ENCODE data around the gene KSR1.

The KSR1 gene

DNA sequence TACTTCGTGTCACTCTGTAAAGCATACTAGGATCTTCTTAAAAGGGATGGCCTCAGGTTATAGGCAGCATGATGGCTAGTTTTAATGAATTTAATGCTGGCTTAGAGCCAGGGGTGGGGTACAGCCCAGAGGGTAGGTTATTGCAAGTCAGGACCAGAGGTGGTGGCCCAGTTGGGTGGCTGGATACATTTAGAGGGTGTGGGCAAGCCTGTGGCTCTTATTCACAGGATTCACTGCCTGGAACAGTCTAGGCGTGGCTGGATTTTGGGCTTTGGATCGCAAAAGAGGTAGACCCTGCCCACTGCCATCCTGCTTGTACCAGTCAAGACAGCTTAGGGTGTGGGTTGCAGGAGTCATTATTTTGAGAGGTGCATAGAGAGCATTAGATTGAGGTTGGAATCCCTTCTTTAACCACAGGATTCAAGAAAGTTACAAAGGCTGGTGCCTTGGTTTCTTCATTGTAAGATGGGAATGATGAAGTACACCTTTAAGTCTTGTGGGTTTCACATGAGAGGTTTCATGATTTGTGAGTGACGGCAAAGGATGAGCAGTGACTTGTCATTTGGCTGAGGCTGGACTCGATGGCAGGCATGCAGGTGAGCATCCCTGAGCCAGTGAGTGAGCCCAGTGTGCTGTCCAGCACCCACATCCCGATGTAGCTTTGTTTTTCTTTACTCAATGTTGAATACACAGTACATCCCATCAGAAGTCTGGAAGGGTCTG lies 85.2 kb downstream of the KSR1 start:
- H3K27me3 ChIP-seq (ENCODE audit: insufficient read depth, low read length): no peaks in the 10 kb centered on the region
- no peak overlapping the region for H2AFZ ChIP-seq (ENCODE audit: low read depth, low read length)
- H3K4me3 ChIP-seq (ENCODE audit: low read length): no peak overlapping the region
- H3K9me3 ChIP-seq (ENCODE audit: low read length): no peaks in the 10 kb centered on the region
- no peaks in the 10 kb centered on the region for H3K36me3 ChIP-seq (ENCODE audit: insufficient read depth, low read length)
- peaks cover 6% of the 10 kb centered on the region for H3K4me1 ChIP-seq (ENCODE audit: insufficient read depth, low read length)

DNA sequence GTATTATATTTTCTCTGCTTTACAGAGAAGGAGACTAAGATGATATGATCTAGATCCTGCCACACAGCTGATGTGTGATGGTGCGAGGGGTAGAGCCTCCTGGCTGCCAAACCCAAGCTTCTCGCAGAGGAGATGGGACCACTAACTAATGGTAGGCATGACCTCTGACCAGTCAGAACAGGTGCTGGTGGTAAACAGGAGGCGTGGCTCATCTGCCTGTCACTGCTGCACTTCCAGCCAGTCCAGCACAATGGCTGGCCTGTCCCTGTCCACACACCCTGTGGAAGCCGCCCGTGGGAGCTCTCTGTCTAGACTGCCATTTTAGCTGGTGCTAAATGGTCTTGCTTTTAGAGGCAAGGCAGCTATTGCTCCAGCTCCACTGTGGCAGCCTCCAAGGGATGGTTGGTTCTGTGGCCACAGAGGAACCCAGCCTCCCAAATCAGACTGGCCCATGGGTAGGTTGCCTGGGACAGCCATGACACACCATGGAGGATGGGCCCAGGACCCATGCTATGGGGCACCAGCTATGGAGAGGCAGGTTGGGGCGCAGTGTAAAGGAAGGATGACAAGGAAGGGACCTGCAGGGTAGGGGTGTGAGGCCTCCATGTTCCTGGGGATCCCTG lies 86.7 kb downstream of the KSR1 start:
- no peaks in the 10 kb centered on the region for H3K36me3 ChIP-seq (ENCODE audit: insufficient read depth, low read length)
- H3K4me3 ChIP-seq (ENCODE audit: low read length): no peak overlapping the region
- H3K9me3 ChIP-seq (ENCODE audit: low read length): no peaks in the 10 kb centered on the region
- H3K27me3 ChIP-seq (ENCODE audit: insufficient read depth, low read length): no peaks in the 10 kb centered on the region
- no peak overlapping the region for H2AFZ ChIP-seq (ENCODE audit: low read depth, low read length)
- H3K4me1 ChIP-seq (ENCODE audit: insufficient read depth, low read length): peaks cover 6% of the 10 kb centered on the region

DNA sequence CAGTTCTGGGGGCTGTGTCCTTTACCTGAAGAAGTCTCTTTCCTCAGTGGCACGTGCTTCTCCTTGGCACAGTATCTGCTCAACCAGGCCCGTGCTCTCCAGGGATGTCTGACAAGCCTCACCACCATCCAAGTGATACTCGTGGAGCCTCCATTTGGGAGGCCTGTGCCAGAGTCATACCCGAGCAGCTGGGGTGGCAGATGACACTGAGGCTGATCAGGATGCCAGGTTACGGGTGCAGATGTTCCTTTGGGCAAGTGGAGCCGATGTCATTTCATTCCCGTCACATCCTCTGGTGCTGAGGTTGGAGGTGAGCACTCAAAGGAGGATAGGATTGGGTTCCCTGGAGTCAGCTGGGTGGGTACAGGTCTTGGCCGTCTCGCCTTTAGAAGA lies 87.2 kb downstream of the KSR1 start:
- no peak overlapping the region for H2AFZ ChIP-seq (ENCODE audit: low read depth, low read length)
- no peaks in the 10 kb centered on the region for H3K9me3 ChIP-seq (ENCODE audit: low read length)
- no peak overlapping the region for H3K4me3 ChIP-seq (ENCODE audit: low read length)
- H3K27me3 ChIP-seq (ENCODE audit: insufficient read depth, low read length): no peaks in the 10 kb centered on the region
- no peaks in the 10 kb centered on the region for H3K36me3 ChIP-seq (ENCODE audit: insufficient read depth, low read length)
- peaks cover 4% of the 10 kb centered on the region for H3K4me1 ChIP-seq (ENCODE audit: insufficient read depth, low read length)

DNA sequence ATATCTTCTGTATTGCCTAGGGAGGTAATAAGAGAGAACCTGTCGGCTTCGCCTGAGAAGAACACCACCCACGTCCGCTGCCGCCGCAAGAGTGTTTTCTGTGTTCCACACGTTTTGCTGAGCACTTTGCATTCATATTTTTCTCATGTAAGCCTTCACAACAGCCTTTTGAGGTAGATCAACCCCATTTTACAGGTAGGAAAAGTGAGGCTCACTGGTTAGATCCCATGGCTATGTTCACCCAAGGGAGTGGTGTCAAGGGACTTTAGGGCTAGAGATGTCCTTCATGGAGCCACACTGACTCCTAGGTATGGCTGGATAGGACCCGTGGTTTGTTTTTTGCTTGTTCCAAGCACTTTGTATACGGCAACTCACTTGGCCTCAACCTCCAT lies 87.7 kb downstream of the KSR1 start:
- Histone ChIP-seq H2AFZ (ENCODE audit: low read depth, low read length) (no peak overlapping the region), H3K4me1 (ENCODE audit: insufficient read depth, low read length) (no peaks in the 10 kb centered on the region), H3K27me3 (ENCODE audit: insufficient read depth, low read length) (no peaks in the 10 kb centered on the region), H3K36me3 (ENCODE audit: insufficient read depth, low read length) (no peaks in the 10 kb centered on the region), H3K4me3 (ENCODE audit: low read length) (no peak overlapping the region), H3K9me3 (ENCODE audit: low read length) (no peaks in the 10 kb centered on the region)

DNA sequence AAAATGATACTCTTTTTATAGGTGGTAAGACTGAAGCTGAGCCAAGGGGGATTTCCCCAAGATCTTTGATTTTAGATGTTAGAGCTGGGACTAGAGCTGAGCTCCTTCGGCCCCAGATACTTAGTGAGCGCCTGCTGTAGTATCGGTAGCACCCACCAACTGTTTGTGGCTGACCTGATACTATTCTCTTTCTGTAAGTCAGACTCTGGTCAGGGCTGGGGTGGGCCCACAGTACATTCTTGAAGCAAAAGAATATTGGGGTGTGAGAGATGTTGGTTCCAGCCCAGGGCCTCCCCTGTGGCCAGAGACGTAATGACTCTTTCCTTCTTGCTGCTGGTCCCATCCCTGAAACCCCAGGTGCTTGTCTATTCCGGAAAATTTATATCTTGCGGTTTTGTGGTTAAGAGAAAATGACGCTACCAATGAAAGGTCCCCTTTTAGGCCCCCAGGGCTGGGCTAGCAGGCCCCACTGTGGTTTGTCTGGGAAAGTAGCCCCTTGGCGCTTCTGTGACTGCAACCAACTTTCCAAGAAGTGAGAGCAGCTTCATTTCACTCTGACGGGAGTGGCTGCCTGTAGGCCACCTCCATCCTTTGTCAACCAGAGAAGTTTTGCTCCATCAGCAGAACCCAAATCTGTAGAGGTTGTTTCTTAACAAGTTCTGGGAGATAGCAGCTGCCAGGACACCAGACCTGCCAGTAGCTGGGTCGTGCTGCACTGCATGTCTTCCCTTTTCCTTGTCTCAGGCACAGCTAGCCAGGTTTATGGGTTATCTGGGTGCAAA lies 88.3 kb downstream of the KSR1 start:
- Histone ChIP-seq H3K4me1 (ENCODE audit: insufficient read depth, low read length) (no peaks in the 10 kb centered on the region), H3K36me3 (ENCODE audit: insufficient read depth, low read length) (no peaks in the 10 kb centered on the region), H3K27me3 (ENCODE audit: insufficient read depth, low read length) (no peaks in the 10 kb centered on the region), H3K9me3 (ENCODE audit: low read length) (no peaks in the 10 kb centered on the region), H3K4me3 (ENCODE audit: low read length) (no peak overlapping the region), H2AFZ (ENCODE audit: low read depth, low read length) (no peak overlapping the region)

DNA sequence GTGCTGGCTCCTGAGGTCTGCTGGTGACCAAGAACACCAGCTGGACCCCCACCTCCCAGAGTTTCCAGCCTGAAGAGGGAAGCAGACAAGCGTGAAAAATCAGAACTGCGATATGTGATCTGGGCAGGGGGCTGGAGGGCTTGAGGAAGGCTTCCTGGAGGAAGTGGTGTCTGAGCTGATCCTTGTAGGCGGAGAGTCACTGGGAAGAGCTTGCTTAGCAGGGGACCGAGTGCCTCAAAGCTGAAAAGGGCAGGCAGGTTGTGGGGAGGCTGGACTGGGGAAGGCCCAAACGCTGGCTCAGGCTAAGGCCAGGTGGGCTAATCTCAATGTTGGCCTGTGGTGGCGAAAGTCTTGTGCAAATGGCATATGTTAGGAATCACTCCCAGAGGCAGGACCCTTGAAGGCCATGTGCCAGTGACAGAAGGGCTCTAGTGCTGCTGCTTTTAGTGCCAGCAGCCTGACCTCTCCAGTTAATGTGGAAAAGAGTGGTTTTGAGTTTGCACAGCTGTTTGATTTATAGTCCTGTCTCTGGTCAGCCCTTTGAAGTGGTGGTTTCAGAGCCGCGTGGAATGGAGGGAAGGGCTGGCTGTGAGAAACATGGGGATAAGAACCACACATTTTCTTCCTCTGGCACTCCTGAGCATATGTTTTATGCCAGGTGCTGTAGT lies 89.4 kb downstream of the KSR1 start:
- Histone ChIP-seq H3K4me1 (ENCODE audit: insufficient read depth, low read length) (no peaks in the 10 kb centered on the region), H3K4me3 (ENCODE audit: low read length) (no peak overlapping the region), H3K27me3 (ENCODE audit: insufficient read depth, low read length) (no peaks in the 10 kb centered on the region), H3K36me3 (ENCODE audit: insufficient read depth, low read length) (no peaks in the 10 kb centered on the region), H3K9me3 (ENCODE audit: low read length) (no peaks in the 10 kb centered on the region), H2AFZ (ENCODE audit: low read depth, low read length) (no peak overlapping the region)

DNA sequence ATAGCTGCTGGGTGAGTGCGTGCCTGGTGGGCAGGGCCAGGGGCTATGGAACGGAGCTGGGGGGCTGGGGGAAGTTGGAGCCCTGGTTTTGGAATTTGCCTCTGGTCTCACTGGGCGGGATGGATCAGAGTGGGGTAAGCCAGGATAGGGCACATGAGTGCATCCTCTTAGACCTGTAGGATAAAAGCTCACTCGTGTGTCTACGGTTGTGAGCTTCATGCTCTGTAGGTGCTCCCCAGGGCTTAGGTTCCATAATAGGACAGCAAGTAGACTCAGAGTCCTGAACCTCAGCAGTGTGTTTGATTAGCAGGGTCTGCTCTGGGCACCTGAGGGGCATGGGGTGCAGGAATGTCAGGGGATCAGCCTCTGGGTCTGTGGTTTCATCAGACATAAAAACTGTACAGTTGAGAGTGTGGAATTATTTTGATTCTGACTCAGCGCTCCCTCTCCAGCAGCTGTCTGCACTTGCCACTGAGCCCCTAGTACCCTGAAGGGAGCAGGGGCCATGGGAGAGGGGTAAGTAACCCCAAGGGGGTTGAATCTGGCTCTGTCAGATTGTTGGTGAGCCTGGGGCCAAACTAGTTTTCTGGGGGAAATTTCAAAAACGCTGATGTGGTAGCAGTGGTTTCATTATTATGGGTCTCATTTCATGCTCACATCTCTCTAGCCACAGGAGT lies 90.5 kb downstream of the KSR1 start:
- Histone ChIP-seq H3K27me3 (ENCODE audit: insufficient read depth, low read length) (no peaks in the 10 kb centered on the region), H3K36me3 (ENCODE audit: insufficient read depth, low read length) (no peaks in the 10 kb centered on the region), H3K4me1 (ENCODE audit: insufficient read depth, low read length) (no peaks in the 10 kb centered on the region), H3K9me3 (ENCODE audit: low read length) (no peaks in the 10 kb centered on the region), H2AFZ (ENCODE audit: low read depth, low read length) (no peak overlapping the region), H3K4me3 (ENCODE audit: low read length) (no peak overlapping the region)

DNA sequence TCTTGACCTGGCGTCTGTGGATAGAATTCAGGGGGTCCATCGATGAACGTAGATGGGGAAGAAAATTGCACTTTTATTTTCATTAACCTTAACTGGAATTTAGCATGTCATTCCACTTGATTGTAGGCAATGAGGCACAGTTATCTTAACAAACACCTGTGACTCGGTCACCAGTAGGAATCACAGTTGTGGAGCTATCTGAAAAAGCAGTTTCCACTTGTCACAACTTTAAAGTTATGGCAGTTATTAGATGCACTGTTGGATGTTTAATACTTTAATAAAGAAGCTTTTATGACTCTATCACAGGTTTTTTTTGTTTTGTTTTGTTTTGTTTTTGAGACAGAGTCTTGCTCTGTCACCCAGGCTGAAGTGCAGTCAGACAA lies 91.0 kb downstream of the KSR1 start:
- Histone ChIP-seq H2AFZ (ENCODE audit: low read depth, low read length) (no peak overlapping the region), H3K9me3 (ENCODE audit: low read length) (no peaks in the 10 kb centered on the region), H3K36me3 (ENCODE audit: insufficient read depth, low read length) (no peaks in the 10 kb centered on the region), H3K4me1 (ENCODE audit: insufficient read depth, low read length) (no peaks in the 10 kb centered on the region), H3K4me3 (ENCODE audit: low read length) (no peak overlapping the region), H3K27me3 (ENCODE audit: insufficient read depth, low read length) (no peaks in the 10 kb centered on the region)

DNA sequence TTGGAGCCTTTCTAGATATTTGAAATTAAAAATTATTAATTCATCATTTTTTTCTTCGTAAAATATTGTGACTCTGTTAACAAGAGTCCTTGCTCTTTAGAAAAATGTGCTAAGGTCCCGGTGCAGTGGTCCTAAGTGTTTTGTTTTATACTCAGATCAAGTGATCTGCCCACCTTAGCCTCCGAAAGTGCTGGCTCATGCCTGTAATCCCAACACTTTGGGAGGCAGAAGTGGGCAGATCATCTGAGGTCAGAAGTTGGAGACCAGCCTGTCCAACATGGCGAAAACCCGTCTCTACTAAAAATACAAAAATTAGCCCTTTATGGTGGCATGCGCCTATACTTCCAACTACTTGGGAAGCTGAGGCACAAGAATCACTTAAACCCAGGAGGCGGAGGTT lies 92.1 kb downstream of the KSR1 start:
- no peaks in the 10 kb centered on the region for H3K9me3 ChIP-seq (ENCODE audit: low read length)
- H3K4me3 ChIP-seq (ENCODE audit: low read length): no peak overlapping the region
- H3K36me3 ChIP-seq (ENCODE audit: insufficient read depth, low read length): no peaks in the 10 kb centered on the region
- no peaks in the 10 kb centered on the region for H3K27me3 ChIP-seq (ENCODE audit: insufficient read depth, low read length)
- no peaks in the 10 kb centered on the region for H3K4me1 ChIP-seq (ENCODE audit: insufficient read depth, low read length)
- no peak overlapping the region for H2AFZ ChIP-seq (ENCODE audit: low read depth, low read length)

DNA sequence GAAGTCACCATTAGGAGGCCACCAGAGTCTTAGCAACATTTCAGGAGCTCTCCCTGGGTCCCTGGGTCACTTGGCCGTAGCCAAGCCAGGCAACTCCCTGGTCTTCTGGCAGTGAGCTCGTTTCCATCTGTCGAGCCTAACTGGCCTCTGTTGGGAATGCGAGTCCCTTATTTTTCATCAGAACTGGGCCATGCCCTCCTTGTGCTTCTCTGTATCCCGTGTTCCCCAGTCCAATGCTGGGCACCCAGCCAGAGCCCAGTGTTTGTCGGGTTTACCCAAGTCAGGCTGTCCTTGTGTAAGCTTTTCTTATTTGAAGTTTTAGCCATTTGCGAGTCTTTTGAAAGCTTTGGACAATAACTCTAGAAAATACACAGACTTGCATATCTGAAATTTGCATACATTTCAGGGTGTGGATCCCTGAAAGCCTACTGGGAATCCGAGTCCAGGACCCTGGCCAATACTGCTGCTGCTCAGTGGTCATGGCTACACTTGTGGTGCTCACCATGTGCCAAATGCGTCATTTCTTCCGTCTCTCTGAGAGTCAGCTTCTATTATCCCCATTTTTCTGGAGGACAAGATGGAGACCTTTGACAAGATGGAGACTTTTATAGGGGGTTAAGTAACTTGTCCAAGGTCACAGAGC lies 93.1 kb downstream of the KSR1 start:
- H3K27me3 ChIP-seq (ENCODE audit: insufficient read depth, low read length): no peaks in the 10 kb centered on the region
- H2AFZ ChIP-seq (ENCODE audit: low read depth, low read length): no peak overlapping the region
- H3K9me3 ChIP-seq (ENCODE audit: low read length): no peaks in the 10 kb centered on the region
- no peak overlapping the region for H3K4me3 ChIP-seq (ENCODE audit: low read length)
- H3K4me1 ChIP-seq (ENCODE audit: insufficient read depth, low read length): no peaks in the 10 kb centered on the region
- no peaks in the 10 kb centered on the region for H3K36me3 ChIP-seq (ENCODE audit: insufficient read depth, low read length)

DNA sequence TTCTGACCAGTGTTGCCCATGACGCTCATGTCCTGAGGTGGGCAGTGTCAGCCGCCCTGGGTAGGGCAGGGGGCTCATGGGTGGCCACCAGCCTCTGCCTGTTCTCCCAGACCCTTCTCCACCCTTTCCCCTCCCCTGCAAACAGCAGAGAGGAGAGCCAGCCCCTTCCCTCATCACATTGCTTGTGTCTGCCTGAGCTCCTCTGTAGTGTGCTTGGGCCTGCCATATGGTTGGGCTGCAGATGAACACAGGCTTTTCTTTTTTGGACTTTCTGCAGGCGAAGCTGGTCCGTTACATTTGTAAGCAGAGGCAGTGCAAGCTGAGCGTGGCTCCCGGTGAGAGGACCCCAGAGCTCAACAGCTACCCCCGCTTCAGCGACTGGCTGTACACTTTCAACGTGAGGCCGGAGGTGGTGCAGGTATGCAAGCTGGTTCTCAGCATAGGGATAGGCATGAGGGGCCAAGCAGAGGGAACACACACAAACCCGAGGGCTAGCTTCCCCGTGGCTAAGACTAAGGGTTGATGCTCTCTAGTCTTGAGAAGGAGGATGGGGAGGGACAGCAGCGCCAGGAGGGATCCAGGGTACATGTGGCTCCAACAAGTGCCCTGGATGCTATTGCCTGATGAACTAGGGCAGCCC lies 94.2 kb downstream of the KSR1 start:
- no peak overlapping the region for H3K4me3 ChIP-seq (ENCODE audit: low read length)
- no peaks in the 10 kb centered on the region for H3K36me3 ChIP-seq (ENCODE audit: insufficient read depth, low read length)
- no peaks in the 10 kb centered on the region for H3K27me3 ChIP-seq (ENCODE audit: insufficient read depth, low read length)
- no peaks in the 10 kb centered on the region for H3K4me1 ChIP-seq (ENCODE audit: insufficient read depth, low read length)
- H2AFZ ChIP-seq (ENCODE audit: low read depth, low read length): no peak overlapping the region
- H3K9me3 ChIP-seq (ENCODE audit: low read length): no peaks in the 10 kb centered on the region

DNA sequence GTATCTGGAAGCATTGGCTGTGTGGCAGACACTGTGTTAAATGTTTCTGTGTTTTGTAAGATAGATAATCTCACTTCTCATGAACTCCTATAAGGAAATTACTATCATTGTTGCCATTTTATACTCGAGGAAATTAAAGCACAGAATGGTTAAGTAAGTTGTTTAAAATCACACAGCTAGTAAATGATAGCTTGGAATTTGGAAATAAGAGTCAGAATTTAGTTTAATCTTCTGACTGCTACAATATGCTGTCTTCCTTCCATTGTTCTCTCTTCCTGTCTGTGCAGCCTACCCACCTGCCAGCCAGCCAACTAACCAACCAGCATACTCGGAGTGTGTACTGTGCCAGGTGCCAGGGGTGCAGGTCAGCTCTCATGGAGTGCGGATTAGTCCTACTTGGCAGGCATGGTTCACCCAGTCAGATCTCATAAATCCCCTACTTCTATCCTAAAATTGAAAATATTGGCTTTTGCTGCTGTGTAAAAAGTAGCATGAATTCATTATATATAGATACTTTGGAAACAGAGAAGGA lies 94.8 kb downstream of the KSR1 start:
- no peaks in the 10 kb centered on the region for H3K36me3 ChIP-seq (ENCODE audit: insufficient read depth, low read length)
- H3K9me3 ChIP-seq (ENCODE audit: low read length): no peaks in the 10 kb centered on the region
- H3K4me3 ChIP-seq (ENCODE audit: low read length): no peak overlapping the region
- no peaks in the 10 kb centered on the region for H3K4me1 ChIP-seq (ENCODE audit: insufficient read depth, low read length)
- H3K27me3 ChIP-seq (ENCODE audit: insufficient read depth, low read length): no peaks in the 10 kb centered on the region
- no peak overlapping the region for H2AFZ ChIP-seq (ENCODE audit: low read depth, low read length)

Data from neuron (in vitro differentiated cells).